GM13976 (cell line): Measurements from ENCODE around the gene ZSCAN12.
A peak's percentile ranks its signal among the peaks of the same experiment; 100 is the strongest.

ENCODE experiments used
- DNase-seq: peaks from one replicate; pipeline ENCODE4 v3.0.0; 2012; ENCODE audit warnings: low spot score
- in situ Hi-C: fragments of 300-500 bp; cut with MboI; formaldehyde crosslinking; loops from one replicate; pipeline ENCODE4 v1.12.0; 2022; ENCODE audit warnings: low sequenced_read_pairs, mixed read lengths, inconsistent platforms; ENCODE audit not compliant: unreplicated experiment
- TF ChIP-seq, protein P1 (sequence below): IDR thresholded peaks from 2 replicates; pipeline ENCODE4 v1.5.1; 2012; ENCODE audit warnings: borderline replicate concordance, mild to moderate bottlenecking; ENCODE audit not compliant: insufficient read depth; ENCODE audit errors: extremely low read depth, missing control alignments, control extremely low read depth

ZSCAN12 gene

DNA sequence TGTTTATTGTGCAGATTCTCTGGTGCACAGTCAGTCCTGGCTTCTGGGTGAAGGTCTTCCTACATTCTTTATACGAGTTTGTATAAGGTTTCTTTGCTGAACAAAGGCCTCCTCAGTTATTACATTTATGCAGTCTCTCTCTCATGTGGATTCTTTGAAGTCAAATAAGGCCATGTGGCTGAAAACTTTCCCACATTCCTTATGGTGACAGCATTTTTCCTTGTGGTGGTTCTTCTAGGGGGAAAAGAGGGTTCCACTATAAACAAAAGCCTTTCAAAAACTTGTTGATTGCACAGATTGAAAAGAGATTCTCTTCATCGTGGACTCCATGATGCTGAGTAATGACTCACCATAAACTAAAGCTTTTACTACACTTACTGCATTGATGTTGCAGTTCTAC, 19.2 kb downstream of the ZSCAN12 start:
- TF ChIP-seq, protein P1, sequence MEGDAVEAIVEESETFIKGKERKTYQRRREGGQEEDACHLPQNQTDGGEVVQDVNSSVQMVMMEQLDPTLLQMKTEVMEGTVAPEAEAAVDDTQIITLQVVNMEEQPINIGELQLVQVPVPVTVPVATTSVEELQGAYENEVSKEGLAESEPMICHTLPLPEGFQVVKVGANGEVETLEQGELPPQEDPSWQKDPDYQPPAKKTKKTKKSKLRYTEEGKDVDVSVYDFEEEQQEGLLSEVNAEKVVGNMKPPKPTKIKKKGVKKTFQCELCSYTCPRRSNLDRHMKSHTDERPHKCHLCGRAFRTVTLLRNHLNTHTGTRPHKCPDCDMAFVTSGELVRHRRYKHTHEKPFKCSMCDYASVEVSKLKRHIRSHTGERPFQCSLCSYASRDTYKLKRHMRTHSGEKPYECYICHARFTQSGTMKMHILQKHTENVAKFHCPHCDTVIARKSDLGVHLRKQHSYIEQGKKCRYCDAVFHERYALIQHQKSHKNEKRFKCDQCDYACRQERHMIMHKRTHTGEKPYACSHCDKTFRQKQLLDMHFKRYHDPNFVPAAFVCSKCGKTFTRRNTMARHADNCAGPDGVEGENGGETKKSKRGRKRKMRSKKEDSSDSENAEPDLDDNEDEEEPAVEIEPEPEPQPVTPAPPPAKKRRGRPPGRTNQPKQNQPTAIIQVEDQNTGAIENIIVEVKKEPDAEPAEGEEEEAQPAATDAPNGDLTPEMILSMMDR, result no peak
- DNase-seq, result no peak
- in situ Hi-C loops, result loop anchor here (10.0 kb wide), 1 partner anchor 246 kb away; no protein-coding TSS in a partner anchor

DNA sequence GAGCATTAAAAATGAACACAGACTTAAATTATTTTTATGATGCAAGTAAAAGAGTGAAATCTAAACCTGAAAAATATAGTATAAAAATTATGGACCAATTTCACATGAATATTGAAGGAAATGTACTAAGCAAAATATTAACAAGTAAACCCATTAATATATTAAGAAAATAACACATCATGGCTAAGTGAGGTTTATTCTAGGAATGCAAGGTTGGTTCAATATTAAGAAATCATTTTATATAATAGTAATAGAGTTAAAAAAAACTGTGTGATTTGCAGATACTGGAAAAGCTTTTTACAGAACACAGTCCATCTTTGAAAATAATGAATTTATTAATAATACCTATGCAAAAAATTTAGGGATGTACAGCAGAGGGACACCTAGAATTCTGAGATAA, 20.9 kb downstream of the ZSCAN12 start:
- no peak for DNase-seq
- in situ Hi-C loops, result no loop called here
- TF ChIP-seq, protein P1, result no peak

DNA sequence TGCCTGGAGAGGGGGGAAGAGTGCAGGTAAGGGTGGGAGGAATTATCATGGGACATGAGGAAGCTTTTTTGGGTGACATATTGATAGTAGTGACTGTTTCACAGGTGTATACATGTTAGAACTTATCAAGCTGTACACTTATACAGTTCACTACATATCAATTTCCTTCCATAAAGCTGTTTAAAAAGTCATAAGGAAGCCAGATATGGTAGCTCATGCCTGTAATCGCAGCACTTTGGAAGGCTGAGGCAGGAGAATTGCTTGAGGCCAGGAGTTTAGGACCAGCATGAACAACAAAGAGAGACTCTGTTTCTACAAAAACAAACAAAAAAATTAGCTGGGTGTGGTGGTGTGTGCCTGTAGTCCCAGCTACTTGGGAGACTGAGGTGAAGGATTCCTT, 21.7 kb downstream of the ZSCAN12 start:
- in situ Hi-C loops, result no loop called here
- TF ChIP-seq, protein P1, result no peak

DNA sequence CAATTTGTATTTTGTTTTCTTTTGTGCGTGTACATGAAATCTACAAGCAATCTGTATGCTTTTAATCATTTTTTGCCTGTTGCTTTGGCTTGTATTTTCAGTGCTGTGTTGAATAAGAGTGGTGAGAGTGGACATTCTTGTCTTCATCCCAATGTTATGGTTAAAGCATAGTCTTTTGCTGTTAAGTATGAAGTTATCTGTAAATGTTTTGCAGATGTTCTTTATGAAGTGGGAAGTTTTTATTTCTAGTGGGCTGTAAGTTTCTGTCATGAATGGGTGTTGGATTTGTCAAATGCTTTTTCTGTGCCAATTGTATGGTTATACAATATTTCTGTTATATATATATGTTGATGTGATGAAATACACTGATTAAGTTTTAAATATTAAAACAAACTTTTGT, 25.6 kb downstream of the ZSCAN12 start:
- TF ChIP-seq, protein P1, result no peak
- in situ Hi-C loops, result no loop called here
- DNase-seq, result no peak

More for the DNA sequence above, 21.7 kb downstream of the ZSCAN12 start:
- no peak for DNase-seq

DNA sequence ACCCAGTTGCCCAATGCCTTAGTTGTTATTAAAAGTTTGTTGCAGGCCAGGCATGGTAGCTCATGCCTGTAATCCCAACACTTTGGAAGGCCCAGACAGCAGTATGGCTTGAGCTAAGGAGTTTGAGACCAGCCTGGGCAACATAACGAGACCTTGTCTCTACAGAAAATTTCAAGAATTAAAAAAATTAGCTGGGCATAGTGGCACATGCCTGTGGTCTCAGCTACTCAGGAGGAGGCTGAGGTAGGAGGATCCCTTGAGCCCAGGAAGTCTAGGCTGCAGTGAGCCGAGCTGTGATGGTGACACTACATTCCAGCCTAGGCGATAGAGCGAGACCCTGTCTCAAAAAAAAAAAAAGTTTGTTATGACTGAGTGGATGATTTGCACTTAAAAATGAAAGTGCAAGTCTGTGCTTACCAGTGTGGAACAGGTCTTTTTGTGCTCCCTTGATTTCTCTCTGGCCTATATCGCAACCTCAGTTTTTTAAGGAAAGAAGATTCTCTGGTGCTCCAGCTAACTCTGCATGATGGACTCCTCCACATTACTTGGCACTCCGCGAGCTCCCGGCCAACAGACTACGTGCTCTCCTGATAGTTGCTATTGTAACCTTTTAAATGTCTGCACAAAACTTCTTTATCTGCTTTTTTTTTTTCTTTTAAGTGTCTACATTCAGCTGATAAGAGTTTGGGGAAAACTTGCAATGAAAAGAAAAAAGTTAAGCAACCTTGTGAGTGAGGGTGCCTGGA, 27.7 kb downstream of the ZSCAN12 start:
- TF ChIP-seq, protein P1, result no peak
- peak; percentile 46 for DNase-seq
- in situ Hi-C loops, result no loop called here

DNA sequence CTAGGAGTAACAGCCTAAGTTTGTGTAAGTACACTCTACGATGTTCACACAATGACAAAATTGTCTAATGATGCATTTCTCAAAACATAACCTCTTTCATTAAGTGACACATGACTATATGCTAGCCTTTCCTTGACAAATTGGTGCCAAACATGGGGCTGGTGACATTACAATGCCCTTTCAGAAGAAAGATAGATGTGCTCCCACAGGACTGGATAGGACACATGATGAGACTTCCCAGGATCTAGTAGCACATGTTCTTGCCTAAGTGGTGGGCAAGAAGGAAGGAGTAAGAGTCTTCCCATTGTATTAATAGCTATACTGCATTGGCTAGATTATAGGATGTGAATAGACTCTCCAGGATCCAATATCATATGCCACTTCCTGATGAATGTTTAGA, 28.3 kb downstream of the ZSCAN12 start:
- in situ Hi-C loops, result no loop called here
- no peak for DNase-seq
- TF ChIP-seq, protein P1, result no peak
